Measurements from ENCODE around the gene EIF4E1B.

The EIF4E1B gene

DNA sequence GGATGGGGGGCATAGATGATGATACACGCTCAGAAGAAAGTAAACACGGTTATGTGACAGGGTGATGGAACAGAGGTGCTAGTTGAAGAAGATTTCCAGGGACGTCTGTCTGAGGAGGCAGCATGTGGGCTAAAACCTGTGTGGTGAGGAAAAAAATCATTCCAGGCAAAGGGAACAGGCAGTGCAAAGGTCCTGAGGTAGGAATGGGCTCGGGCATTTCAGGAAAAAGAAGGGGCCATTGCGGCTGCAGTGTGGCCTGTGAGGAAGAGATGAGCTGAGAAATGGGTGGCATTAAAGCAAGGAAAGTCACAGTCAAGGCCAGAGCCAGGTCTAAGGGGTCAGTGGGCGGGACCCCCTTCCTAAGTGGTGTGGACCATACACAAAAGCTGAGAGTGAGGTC, 35.0 kb downstream of the EIF4E1B start:
- DNase-seq = no peak

- no peak for DNase-seq
Observed at GRCh38 chr5:176667637-176668036, 37.2 kb downstream of the EIF4E1B start.

DNA sequence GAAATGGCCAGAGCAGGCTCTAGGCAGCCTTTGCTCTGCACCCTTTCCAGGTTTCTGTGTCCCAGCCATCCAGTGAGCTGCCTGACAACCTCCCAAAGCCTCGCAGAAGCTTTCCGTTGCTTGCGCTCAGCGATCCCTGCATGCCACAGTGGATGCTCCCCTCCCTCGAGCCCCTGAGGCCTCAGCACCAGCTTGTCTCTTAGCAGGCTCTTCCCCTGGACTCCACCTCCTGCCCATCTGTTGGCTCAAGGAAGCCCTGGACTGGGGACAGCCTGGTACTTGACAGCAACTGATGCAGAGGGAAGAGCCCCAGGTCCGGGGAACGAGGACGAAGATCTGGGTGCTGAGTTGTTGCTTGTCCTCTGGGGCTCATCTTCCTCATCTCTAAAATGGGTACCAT, 40.0 kb downstream of the EIF4E1B start:
- no peak for DNase-seq

DNA sequence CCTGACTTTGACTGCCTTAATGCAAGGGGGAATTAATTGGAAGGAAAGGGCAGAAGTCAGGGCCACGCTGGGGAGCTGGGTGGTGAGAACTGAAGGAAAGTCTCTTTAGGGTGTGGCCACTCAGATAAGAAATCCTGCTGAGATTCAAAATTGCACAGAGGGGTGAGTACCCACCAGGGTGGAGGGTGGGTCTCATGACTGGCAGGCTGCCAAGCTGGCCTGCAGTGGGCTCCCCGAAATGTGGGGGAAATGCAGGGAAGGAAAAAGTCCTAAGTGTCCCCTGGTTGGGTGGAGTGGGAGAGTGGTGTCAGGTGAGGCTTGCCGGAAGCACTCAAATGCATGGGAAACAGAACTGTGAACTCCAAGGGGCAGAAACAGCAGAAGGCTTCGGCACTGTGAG, 40.9 kb downstream of the EIF4E1B start:
- DNase-seq = no peak

- no peak for DNase-seq
Observed at GRCh38 chr5:176671890-176672747, 41.6 kb downstream of the EIF4E1B start.

DNA sequence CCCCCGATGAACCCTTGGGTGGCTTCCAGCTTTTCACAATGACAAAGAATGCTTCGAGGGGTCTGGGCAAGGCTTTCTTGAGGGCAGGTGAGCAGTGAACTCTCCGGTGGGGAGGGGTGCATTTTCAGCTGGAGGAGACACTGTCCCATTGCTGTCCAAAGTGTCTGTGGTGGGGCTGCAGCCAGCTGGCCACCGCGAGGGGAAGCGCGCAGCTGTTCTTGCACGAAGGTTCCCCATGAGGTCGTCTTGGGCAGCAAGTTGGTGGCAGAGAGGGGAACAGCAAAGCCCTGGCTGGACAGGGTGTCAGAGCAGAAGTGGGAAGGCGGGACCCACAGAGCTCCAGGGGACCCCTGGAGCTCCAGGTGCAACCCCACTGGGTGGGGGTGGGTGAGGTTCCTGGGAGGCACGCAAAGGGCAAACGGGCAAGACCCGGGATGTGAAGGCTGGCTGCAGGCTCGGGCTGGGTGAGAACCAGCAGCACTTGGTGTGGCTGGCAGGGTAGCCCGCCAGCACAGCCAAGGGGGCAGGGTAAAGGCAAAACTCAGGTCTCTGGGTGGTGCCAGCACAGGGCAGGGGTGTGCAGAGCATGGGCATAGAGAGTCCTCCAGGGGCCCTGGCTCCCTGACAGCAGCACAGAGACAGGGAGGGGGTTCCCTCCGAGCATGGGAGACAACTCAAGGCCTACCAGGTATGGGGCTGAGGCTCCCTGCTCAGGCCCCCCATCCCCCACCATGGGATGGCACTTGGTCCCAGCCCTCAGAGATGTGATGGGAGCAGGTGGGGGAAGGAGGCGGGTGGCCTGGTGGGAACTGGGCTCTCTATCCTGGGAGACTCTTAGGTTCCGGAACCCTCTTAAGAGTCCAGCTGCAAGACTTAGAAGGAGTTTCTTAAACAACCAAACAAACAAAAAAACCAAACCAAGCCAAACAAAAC, 43.4 kb downstream of the EIF4E1B start:
- no peak for DNase-seq

GRCh38 chr5:176674799-176675198, 44.3 kb downstream of the EIF4E1B start:
- DNase-seq = no peak

GRCh38 chr5:176675676-176676360, 45.3 kb downstream of the EIF4E1B start:
- no peak for DNase-seq

- DNase-seq = no peak
Observed at GRCh38 chr5:176676361-176676824, 45.9 kb downstream of the EIF4E1B start.

DNA sequence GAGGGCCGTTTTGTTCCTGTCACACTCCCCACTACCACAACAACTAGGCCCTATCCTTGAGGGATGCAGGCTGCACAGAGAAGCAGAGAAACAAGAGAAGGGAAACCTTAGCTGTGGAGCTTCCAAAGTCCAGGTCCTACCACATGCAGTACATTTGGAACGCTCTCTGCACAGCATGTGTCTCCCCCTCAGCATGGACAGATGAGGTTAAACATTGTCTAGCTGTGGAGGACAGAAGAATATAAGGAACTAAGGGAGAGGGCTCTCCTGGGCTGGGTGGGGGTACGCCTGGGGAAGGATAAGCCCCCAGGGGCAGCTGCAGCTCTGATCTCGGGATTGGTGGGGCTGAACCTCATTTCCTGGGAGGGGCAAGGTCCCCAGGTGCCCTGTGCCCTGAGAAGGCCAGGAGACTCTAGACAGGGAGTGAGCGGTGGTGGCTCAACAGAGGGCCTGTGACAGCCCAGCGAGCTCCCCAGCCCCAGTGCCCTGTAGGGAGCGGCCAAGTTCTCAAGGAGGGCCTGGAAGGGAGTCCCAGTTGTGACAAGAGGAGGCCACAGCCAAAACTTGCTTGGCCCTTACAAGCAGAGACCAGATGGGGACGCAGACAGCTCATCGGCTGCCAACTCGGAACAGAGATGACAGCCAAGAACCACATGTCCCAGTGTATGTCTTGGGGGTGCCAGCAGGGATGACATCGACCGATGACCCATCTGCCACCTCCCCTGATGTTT, 46.9 kb downstream of the EIF4E1B start:
- DNase-seq = no peak

DNA sequence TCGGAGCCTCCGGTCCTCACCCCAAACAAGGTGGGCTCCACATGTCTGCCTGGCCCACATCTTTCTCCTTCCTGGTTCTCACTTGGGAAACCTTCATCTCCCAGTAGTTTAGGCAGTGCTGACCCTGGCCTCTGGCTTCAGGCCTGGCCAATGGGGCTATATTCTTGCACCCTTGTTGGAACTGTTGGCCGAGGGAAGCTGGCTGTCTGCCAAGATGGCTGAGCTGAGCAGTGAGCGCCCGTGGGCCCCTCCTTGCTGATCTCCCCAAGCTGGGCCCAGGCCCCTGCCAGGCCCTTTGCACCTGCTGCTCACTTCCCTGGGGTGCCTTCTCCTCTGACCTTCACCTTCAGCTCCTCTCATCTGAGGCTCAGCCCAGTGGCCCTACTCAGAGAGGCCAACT, 48.1 kb downstream of the EIF4E1B start:
- no peak for DNase-seq

GRCh38 chr5:176679365-176680225, 49.1 kb downstream of the EIF4E1B start:
- no peak for DNase-seq

- no peak for DNase-seq
Observed at GRCh38 chr5:176680226-176680563, 49.7 kb downstream of the EIF4E1B start.

DNA sequence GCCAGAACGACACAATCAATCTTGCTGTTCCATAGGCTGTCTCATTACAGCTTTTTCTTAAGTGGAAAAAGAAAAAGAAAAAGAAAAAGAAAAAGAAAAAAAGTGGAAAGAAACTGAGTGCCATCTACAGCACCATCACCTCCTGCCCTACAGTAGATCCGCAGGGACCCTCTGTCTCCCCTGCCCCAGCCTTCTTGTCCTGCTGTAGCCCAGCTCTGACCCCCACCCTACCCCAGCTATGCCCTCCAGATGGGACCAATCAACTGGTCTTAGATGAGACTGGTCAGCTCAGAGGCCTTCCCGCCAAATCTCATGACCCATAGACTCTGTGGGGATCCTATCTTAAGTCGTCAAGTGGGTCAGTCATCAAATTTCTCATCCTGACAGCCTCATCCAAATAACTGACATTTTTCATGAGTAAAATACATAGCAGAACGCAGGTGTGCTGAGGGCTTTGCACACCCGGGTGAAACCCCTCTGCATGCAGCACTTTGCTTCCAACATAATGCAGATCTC, 51.6 kb downstream of the EIF4E1B start:
- DNase-seq = no peak

- no peak for DNase-seq
Observed at GRCh38 chr5:176685010-176685409, 54.5 kb downstream of the EIF4E1B start.

- no peak for DNase-seq
Observed at GRCh38 chr5:176687247-176687646, 56.8 kb downstream of the EIF4E1B start.

- DNase-seq = no peak
Observed at GRCh38 chr5:176687881-176688280, 57.4 kb downstream of the EIF4E1B start.

DNA sequence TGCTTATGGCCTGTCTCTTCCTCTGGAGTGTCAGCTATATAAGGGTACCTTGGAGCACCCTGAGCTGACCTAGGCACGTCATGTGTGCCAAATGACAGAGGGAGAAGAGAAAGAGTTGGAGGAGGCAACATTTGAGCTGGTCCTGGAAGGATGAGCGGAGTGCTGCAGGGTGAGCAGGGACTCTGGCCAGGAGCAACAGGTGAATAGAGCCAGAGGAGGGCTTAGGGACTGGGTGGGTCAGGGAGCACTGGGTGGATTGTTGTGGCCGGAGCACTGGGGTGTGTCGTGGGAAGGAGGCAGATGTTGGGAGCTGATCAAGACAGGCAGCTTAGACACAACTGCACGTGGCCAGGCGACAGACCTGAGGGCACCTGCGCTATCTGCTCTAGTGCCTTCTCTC, 60.4 kb downstream of the EIF4E1B start:
- no peak for DNase-seq

- DNase-seq = no peak
Observed at GRCh38 chr5:176691524-176691923, 61.0 kb downstream of the EIF4E1B start.

DNA sequence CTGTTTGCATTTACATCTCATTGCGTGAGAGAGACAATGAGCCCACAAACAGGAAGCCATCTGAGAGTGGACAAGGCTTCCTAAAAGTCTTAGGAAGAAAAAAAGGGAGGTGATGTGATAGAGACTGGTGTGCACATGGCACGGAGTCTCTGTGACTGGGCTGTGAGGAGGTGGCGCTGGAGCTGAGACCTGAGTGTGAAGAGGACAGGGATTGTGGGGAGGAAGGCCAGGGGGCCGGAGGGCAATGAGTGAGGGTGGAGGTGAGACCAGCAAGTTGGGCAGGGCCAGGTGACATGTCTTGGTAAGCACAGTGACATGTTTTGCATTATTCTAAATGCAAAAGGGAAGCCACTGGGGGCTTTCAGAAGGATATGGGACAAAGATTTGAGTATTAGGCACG, 61.9 kb downstream of the EIF4E1B start:
- no peak for DNase-seq

DNA sequence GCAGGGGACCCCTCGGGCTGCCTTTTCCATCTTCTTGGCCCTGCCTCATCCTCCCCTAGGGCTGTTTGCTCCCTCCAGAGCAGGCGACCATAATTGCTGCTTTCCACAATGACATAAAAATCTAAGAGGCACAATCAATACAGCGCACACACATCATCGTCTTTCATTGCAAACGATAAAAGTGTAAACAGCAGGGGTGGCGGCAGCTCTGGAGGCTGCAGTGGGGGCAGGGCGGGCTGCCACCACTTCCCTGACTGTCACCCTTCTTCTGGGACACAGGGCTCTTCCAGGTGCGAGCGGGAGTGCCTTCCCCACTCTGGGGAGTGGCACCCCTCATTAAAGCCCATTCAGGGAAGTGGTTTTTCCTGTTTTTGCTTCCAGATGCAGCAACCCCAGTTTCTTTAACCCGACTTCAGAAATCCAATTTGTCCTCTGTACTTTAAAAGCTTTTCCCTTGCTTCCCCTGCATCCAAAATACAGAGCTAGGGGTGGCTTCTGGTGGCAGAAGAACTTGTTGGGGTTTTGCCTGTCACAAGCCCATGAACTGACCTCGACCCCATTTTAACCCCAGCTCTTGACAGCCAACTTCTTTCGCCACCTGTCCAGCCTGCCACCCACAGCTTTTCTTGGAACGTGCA, 62.5 kb downstream of the EIF4E1B start:
- DNase-seq = no peak
